ENCODE results near the gene ATG4C. TPM values are rescaled to one million over a fixed set of nuclear protein-coding genes. Genes with fewer than 3 reads are reported as not detected.
"Not testable (repeated sequence)": the region's sequence is repeated elsewhere in the genome, so short reads cannot be mapped to it uniquely, and the experiment has no call there.

Gene ATG4C
- total RNA-seq, 1 experiment from 2014 or later, result 6.5 TPM

DNA sequence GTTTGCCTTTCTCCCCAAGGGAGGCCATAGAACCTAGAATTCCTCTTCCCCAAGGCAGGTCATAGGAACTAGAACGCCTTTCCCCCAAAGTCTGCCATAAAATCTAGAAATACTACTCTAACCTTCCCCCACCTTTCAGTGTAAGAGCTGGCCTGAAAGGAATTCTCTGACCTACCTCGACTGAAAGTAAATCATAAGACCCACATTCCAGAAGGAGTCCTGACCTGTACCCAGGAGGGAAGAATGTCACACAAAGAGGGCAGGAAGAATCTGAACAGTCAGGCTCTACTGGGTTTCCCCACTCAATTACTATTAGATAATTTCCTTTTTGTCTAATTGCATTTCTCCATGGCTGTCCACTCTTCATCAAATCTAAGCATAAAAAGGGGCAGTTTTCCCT is 5.7 kb upstream of the ATG4C start:
- TF ChIP-seq CTCF (IDR thresholded peaks at IDR 0.05) (no peak), SIN3A (IDR thresholded peaks at IDR 0.05; ENCODE audit: borderline replicate concordance, insufficient read depth, low read depth, low read length) (no peak), POLR2AphosphoS5 (IDR thresholded peaks at IDR 0.05; ENCODE audit: low read depth, low read length) (no peak), TCF7L2 (IDR thresholded peaks at IDR 0.05; ENCODE audit: low read depth, low read length) (no peak), REST (IDR thresholded peaks at IDR 0.05; ENCODE audit: insufficient read depth in 1 of 2, low read depth in 2 of 2, low read length in 1 of 2) (no peak)
- no peaks in the 10 kb centered on the region for H3K4me1 ChIP-seq (ENCODE audit: control insufficient read depth, insufficient read depth, low read length)
- in situ Hi-C loops (cut with HindIII; ENCODE audit: low pct_unique_long_range_greater_than_20kb, low sequenced_read_pairs), result no loop called here
- CTCF ChIA-PET, result no interaction called here
- POLR2A ChIA-PET, result no interaction called here
- H3K27me3 ChIP-seq (ENCODE audit: control insufficient read depth, insufficient read depth, low read length), result peaks cover 18% of the 10 kb centered on the region; the same call in 1 of the 2 replicates
- no TSS peak for BruUV-seq (replicated peaks)
- no peaks in the 10 kb centered on the region for H3K36me3 ChIP-seq (ENCODE audit: control insufficient read depth, insufficient read depth, low read length)
- ATAC-seq, result no peak
- H3K27ac ChIP-seq (ENCODE audit: low read length), result no peak overlapping the region
- no peak overlapping the region for H3K4me3 ChIP-seq (ENCODE audit: low read depth in 2 of 2, low read length in 2 of 2)
- DNase-seq (ENCODE audit: low read depth, low spot score), result no peak
- no peaks in the 10 kb centered on the region for H3K9me3 ChIP-seq (ENCODE audit: control insufficient read depth, insufficient read depth, low read depth, low read length)
- intact Hi-C loops (cut with micrococcal nuclease; ENCODE audit: unreplicated experiment), result no loop called here

GRCh38 chr1:62781841-62782543 is 1.9 kb upstream of the ATG4C start:
- Histone ChIP-seq H3K36me3 (ENCODE audit: control insufficient read depth, insufficient read depth, low read length) (no peaks in the 10 kb centered on the region; the same call in 1 of the 2 replicates), H3K9me3 (ENCODE audit: control insufficient read depth, insufficient read depth, low read depth, low read length) (no peaks in the 10 kb centered on the region), H3K4me1 (ENCODE audit: control insufficient read depth, insufficient read depth, low read length) (peaks cover 7% of the 10 kb centered on the region), H3K27me3 (ENCODE audit: control insufficient read depth, insufficient read depth, low read length) (peaks cover 16% of the 10 kb centered on the region; the same call in 1 of the 2 replicates), H3K4me3 (ENCODE audit: low read depth in 2 of 2, low read length in 2 of 2) (no peak overlapping the region), H3K27ac (ENCODE audit: low read length) (no peak overlapping the region)
- TF ChIP-seq REST (IDR thresholded peaks at IDR 0.05; ENCODE audit: insufficient read depth in 1 of 2, low read depth in 2 of 2, low read length in 1 of 2) (no peak), POLR2AphosphoS5 (IDR thresholded peaks at IDR 0.05; ENCODE audit: low read depth, low read length) (no peak), CTCF (IDR thresholded peaks at IDR 0.05) (no peak), SIN3A (IDR thresholded peaks at IDR 0.05; ENCODE audit: borderline replicate concordance, insufficient read depth, low read depth, low read length) (no peak), TCF7L2 (IDR thresholded peaks at IDR 0.05; ENCODE audit: low read depth, low read length) (no peak)
- in situ Hi-C loops (cut with HindIII; ENCODE audit: low pct_unique_long_range_greater_than_20kb, low sequenced_read_pairs), result no loop called here
- ATAC-seq (no peak), DNase-seq (ENCODE audit: low read depth, low spot score) (no peak)
- no TSS peak for BruUV-seq (replicated peaks)
- ChIA-PET CTCF (no interaction called here), POLR2A (interaction anchor here (0.6 kb wide), 1 partner anchor 533 kb away, joined by 6 read pairs; no protein-coding TSS in a partner anchor)
- intact Hi-C loops (cut with micrococcal nuclease; ENCODE audit: unreplicated experiment), result no loop called here

DNA sequence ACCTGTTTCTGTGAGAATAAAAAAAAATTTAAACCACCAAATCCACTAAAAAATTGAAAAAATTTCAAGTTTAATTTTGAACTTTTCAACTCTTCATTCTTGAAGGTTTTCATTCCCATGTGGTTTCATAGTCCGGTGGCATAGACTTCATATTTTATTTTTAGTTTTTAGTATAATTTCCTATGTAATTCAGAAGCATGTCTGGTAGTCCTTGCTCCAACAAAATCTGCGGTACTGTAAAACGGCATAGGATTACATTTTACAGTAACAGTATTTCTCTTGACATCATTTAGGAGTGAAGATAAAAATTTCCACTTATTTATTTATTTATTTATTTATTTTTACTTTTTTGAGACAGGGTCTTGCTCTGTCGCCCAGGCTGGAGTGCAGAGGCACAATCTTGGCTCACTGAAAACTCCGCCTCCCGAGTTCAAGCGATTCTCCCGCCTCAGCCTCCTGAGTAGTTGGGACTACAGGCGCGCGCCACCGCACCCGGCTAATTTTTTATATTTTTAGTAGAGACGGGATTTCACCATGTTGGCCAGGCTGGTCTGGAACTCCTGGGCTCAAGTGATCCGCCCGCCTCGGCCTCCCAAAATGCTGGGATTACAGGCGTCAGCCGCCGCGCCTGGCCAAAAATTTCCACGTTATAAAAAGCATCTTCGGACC is 1.3 kb upstream of the ATG4C start:
- DNase-seq (ENCODE audit: low read depth, low spot score); H3K4me1 ChIP-seq (ENCODE audit: control insufficient read depth, insufficient read depth, low read length); CTCF ChIA-PET; H3K36me3 ChIP-seq (ENCODE audit: control insufficient read depth, insufficient read depth, low read length); POLR2A ChIA-PET; in situ Hi-C loops (cut with HindIII; ENCODE audit: low pct_unique_long_range_greater_than_20kb, low sequenced_read_pairs); H3K9me3 ChIP-seq (ENCODE audit: control insufficient read depth, insufficient read depth, low read depth, low read length); BruUV-seq (replicated peaks); ATAC-seq; intact Hi-C loops (cut with micrococcal nuclease; ENCODE audit: unreplicated experiment): not testable (repeated sequence)
- peak overlapping the region; percentile 90 for H3K4me3 ChIP-seq (ENCODE audit: low read depth in 2 of 2, low read length in 2 of 2)
- H3K27me3 ChIP-seq (ENCODE audit: control insufficient read depth, insufficient read depth, low read length), result peaks cover 12% of the 10 kb centered on the region; the same call in 1 of the 2 replicates
- peak overlapping the region; percentile 95; the same call in 1 of the 2 replicates for H3K27ac ChIP-seq (ENCODE audit: low read length)

Data from Panc1 (cell line).